ENCODE data around the gene CCNE1. TPM values are rescaled to one million over a fixed set of nuclear protein-coding genes. Genes with fewer than 3 reads are reported as not detected.

CCNE1 gene
- total and polyA plus RNA-seq, 2 experiments from 2014 or later = 26.1 to 38.3 TPM

DNA sequence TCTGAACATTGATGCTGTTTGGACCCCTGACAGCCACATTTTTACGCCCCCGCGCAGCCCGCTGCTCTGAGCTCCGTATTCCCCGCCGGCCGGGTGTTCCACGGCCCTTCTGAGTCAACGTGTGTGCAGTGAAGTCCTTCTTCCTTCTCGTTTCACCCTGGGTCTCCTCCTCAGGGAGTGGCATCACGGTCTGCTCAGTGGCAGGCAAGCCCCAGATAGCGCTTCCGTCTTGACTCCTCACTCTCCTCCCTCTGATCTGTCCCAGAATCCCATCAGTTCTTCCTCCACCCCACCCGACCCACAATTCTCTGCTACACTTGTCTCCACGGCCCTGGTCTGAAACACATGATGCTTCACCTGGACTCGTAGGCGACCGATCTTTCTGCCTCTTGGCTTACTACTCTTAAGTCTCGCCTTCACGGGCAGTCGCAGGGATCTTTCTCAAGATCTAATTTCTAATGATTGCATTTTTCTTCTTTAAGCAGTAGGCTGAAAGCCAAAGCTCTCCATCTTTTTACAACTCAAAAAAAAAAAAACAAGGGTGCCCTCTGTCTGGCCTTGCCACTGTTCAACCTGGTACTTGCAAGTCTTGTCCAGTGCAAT lies 33.9 kb downstream of the CCNE1 start:
- Histone ChIP-seq H4K20me1 (replicated peaks; ENCODE audit: insufficient read depth) (no peaks in the 10 kb centered on the region; the same call in 1 of the 2 replicates), H3K27ac (ENCODE audit: low read depth) (peak overlapping the region; percentile 64; the same call in 1 of the 2 replicates)
- peak overlapping the region; percentile 92 for H3K4me3 Mint-ChIP-seq

More for the DNA sequence above, 33.9 kb downstream of the CCNE1 start:
- no peaks in the 10 kb centered on the region; the same call in 2 of the 3 replicates for H3K36me3 Mint-ChIP-seq (ENCODE audit: low read depth)
- Histone ChIP-seq H3K79me2 (replicated peaks; ENCODE audit: insufficient read depth) (no peaks in the 10 kb centered on the region), H3K27me3 (ENCODE audit: insufficient read depth) (peaks cover 5% of the 10 kb centered on the region; the same call in 1 of the 2 replicates), H3K4me2 (peak overlapping the region; percentile 97), H3K9me2 (ENCODE audit: insufficient read depth) (no peaks in the 10 kb centered on the region), H3K36me3 (ENCODE audit: insufficient read depth) (no peaks in the 10 kb centered on the region), H2AFZ (peak overlapping the region; percentile 99), H3K4me1 (ENCODE audit: insufficient read depth) (peaks cover 15% of the 10 kb centered on the region), H3F3A (replicated peaks; ENCODE audit: low read depth) (peaks cover 15% of the 10 kb centered on the region; the same call in 1 of the 2 replicates), H3K4me3 (peak overlapping the region; percentile 86)
- DNase-seq (ENCODE audit: low spot score) = peak; percentile 50
- H3K9me3 Mint-ChIP-seq = no peaks in the 10 kb centered on the region; the same call in 2 of the 3 replicates
- H3K27me3 Mint-ChIP-seq (ENCODE audit: insufficient read depth, low read depth, poor library complexity) = peaks cover 6% of the 10 kb centered on the region
- no peak for TF ChIP-seq REST (IDR thresholded peaks at IDR 0.05; ENCODE audit: unreplicated experiment)
- TF ChIP-seq JUNB (IDR thresholded peaks at IDR 0.05; ENCODE audit: unreplicated experiment) = no peak
- TF ChIP-seq, protein P1, sequence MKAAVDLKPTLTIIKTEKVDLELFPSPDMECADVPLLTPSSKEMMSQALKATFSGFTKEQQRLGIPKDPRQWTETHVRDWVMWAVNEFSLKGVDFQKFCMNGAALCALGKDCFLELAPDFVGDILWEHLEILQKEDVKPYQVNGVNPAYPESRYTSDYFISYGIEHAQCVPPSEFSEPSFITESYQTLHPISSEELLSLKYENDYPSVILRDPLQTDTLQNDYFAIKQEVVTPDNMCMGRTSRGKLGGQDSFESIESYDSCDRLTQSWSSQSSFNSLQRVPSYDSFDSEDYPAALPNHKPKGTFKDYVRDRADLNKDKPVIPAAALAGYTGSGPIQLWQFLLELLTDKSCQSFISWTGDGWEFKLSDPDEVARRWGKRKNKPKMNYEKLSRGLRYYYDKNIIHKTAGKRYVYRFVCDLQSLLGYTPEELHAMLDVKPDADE (IDR thresholded peaks at IDR 0.05) = no peak
- TF ChIP-seq, protein P2, sequence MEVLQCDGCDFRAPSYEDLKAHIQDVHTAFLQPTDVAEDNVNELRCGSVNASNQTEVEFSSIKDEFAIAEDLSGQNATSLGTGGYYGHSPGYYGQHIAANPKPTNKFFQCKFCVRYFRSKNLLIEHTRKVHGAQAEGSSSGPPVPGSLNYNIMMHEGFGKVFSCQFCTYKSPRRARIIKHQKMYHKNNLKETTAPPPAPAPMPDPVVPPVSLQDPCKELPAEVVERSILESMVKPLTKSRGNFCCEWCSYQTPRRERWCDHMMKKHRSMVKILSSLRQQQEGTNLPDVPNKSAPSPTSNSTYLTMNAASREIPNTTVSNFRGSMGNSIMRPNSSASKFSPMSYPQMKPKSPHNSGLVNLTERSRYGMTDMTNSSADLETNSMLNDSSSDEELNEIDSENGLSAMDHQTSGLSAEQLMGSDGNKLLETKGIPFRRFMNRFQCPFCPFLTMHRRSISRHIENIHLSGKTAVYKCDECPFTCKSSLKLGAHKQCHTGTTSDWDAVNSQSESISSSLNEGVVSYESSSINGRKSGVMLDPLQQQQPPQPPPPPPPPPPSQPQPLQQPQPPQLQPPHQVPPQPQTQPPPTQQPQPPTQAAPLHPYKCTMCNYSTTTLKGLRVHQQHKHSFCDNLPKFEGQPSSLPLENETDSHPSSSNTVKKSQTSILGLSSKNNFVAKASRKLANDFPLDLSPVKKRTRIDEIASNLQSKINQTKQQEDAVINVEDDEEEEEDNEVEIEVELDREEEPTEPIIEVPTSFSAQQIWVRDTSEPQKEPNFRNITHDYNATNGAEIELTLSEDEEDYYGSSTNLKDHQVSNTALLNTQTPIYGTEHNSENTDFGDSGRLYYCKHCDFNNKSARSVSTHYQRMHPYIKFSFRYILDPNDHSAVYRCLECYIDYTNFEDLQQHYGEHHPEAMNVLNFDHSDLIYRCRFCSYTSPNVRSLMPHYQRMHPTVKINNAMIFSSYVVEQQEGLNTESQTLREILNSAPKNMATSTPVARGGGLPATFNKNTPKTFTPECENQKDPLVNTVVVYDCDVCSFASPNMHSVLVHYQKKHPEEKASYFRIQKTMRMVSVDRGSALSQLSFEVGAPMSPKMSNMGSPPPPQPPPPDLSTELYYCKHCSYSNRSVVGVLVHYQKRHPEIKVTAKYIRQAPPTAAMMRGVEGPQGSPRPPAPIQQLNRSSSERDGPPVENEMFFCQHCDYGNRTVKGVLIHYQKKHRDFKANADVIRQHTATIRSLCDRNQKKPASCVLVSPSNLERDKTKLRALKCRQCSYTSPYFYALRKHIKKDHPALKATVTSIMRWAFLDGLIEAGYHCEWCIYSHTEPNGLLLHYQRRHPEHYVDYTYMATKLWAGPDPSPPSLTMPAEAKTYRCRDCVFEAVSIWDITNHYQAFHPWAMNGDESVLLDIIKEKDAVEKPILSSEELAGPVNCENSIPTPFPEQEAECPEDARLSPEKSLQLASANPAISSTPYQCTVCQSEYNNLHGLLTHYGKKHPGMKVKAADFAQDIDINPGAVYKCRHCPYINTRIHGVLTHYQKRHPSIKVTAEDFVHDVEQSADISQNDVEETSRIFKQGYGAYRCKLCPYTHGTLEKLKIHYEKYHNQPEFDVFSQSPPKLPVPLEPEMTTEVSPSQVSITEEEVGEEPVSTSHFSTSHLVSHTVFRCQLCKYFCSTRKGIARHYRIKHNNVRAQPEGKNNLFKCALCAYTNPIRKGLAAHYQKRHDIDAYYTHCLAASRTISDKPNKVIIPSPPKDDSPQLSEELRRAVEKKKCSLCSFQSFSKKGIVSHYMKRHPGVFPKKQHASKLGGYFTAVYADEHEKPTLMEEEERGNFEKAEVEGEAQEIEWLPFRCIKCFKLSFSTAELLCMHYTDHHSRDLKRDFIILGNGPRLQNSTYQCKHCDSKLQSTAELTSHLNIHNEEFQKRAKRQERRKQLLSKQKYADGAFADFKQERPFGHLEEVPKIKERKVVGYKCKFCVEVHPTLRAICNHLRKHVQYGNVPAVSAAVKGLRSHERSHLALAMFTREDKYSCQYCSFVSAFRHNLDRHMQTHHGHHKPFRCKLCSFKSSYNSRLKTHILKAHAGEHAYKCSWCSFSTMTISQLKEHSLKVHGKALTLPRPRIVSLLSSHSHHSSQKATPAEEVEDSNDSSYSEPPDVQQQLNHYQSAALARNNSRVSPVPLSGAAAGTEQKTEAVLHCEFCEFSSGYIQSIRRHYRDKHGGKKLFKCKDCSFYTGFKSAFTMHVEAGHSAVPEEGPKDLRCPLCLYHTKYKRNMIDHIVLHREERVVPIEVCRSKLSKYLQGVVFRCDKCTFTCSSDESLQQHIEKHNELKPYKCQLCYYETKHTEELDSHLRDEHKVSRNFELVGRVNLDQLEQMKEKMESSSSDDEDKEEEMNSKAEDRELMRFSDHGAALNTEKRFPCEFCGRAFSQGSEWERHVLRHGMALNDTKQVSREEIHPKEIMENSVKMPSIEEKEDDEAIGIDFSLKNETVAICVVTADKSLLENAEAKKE (CRISPR knock-in tag; IDR thresholded peaks at IDR 0.05) = no peak
- no peak for TF ChIP-seq ZNF331 (CRISPR knock-in tag; IDR thresholded peaks at IDR 0.05; ENCODE audit: low read depth)
- peak overlapping the region; percentile 71 for H3K27ac Mint-ChIP-seq
- ATAC-seq = peak; percentile 17
- peaks cover 17% of the 10 kb centered on the region for H3K4me1 Mint-ChIP-seq
